COLO829 (cell line): ENCODE results near the gene SERPINA1.
"Not testable (repeated sequence)": the region's sequence is repeated elsewhere in the genome, so short reads cannot be mapped to it uniquely, and the experiment has no call there.

ENCODE experiments used
- DNase-seq: peaks from one replicate; pipeline ENCODE4 v3.0.0; 2012; ENCODE audit warnings: low spot score

Gene SERPINA1

DNA sequence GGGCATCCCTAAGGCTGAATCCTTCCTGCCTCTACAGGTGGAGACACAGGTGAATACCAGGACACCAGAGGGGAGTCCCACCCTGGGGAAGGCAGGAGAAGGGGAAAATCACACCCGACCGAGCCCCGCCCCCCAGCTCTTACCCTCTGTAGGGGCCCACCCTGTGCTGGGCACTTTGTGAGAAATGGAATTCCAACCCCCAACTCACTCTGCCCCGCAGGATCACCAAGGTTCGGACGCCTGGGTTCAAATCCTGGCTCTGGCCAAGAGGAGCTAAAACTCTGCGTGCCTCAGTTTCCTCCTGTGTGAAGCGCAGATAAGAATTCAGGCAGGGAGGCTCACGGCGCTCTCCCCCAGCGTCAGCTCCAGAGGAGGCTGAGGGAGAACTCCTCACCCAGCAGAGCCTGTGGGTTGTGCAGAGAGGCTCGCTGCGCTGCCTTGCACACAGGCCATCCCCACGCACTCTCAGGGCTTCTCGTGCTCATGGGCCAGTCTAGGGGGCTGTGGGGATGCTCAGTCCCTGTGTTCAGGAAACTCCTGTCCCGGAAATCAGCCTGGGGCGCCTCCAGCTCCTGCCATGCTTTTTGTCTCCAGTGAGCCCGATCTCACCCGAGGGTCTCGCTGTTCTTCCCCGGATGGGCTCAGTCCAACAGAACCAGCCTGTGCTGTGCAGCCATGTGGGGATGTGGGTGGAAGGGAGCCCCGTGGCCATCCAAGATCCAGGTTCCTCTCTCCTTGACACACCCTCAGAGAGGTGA lies 18.5 kb downstream of the SERPINA1 start:
- DNase-seq = not testable (repeated sequence)

DNA sequence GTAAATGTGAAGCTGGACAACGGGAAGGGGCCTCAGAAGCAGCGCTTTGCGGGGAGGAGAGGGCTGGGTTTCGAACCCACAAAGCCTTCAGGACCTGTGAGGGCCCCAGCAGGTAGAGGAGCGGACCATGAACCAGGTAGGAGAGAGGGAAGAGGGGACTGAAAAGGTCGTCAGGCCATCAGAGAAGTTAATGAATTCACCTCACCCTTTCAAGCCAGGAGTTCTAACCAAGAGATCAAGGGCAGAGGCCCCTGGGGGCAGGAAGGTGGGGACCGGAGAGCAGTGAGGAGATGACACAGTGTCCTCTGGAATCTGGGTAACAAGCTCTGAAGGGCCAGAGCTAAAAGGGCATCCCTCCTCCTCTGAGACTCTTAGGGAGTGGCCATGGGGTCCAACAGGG lies 19.4 kb downstream of the SERPINA1 start:
- DNase-seq = no peak

DNA sequence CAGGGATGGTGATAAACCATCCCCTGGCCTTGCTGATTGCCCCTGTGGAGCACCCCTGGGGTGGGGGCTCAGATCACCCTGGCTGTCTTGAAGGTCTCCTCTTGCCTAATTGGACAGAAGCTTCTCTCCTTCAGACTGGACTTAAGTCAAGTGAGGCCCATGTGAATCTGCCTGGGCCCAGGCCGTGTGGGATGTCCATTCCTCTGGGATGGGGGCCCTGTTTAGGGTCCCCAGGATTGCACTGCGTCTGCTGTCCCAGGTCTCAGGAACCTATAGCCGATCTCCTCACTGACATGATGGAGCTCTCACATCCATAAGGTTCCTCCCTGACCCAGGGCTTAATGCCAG lies 20.2 kb downstream of the SERPINA1 start:
- DNase-seq = no peak

DNA sequence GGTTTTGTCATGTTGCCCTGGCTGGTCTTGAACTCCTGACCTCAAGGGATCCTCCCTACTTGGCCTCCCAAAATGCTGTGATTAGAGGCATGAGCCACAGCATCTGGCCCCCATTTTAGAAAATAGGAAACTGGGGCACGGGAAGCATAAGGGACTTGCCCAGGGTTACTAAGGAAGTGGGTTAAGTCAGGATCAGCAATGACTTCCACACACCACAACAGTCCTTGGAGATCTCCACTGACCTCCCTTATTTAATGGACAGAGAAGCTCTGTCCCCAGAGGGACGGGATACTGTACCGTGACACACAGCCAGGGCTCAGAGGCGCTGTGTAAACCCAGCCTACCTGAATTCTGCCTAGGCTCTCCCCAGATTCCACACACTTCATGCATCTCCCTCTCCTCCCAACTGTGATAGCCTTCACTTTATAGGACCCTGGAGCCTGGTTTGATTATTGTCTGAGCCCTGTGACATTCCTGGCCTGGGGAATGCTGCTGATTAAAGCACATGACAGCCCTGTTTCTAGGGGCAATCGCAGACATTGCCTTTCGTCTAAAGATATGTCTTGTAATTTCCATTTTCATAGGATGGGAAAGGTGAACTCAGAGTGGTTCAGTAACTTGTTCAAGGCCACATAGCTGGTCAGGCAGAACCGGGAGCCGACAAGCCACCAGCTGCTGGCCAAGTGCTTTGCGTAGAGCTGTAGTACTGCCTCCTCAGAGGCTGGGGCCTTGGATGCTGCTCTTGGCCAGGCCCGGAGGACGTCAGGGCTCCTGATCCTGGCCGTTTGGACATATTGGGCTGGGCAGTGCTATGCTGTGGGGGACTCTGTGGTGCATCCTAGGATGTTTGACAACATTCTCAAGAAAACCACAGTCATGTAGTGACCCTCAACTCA lies 20.8 kb downstream of the SERPINA1 start:
- no peak for DNase-seq

DNA sequence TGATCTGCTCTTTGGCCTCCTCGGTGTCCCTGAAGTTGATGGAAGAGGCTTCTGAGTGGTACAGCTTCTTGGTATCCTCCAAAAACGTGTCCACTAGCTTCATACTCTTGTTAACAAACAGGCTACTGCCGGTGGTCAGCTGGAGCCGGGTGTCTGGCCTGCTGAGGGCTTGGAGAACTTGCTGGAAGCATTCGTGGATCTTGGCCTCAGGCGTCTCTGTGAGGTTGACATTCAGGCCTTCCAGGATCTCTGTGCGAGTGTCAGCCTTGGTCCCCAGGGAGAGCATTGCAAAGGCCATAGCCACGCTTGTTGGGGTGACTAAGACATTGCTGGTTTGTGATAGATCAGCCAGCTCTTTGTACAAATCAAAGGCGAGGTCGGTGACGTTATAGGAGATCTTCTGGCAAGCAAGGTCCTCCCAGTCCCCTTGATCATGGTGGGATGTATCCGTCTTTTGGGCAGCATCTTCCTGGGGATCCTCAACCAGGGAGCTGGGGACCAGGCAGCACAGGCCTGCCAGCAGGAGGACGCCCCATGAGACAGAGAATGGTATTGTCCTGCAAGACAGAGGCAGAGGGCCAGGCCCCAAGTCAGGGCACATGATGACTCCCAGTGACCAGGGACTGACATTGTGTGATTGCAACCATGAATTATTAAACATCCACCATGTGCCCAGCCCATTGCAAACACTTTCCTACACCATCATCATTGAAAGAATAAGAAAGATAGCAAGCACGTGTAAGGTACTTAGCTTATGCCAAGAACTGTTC lies 22.1 kb downstream of the SERPINA1 start, which contains the start of gene SERPINA2:
TSS of gene SERPINA2 (minus strand) at position 553 of the 770 bp plus-strand sequence.
- DNase-seq = no peak

DNA sequence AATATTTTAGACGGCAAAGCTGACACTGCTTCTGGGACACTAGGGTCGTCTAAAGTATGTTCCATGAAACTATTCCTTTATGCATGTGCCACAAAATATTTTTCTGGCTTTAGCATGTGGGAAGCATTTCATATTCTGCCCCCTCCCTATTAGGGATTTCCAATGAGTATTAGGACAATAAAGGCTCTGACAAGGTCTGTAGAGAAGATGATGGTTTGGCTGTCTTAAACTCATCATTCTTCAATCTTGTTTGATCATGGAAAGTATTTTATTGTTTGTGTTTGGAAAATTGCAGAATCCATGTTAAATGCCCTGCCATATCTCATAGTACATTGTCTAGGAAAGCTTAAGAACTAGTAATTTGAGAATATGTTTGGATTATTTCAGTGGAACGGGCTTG lies 22.8 kb downstream of the SERPINA1 start:
- no peak for DNase-seq

DNA sequence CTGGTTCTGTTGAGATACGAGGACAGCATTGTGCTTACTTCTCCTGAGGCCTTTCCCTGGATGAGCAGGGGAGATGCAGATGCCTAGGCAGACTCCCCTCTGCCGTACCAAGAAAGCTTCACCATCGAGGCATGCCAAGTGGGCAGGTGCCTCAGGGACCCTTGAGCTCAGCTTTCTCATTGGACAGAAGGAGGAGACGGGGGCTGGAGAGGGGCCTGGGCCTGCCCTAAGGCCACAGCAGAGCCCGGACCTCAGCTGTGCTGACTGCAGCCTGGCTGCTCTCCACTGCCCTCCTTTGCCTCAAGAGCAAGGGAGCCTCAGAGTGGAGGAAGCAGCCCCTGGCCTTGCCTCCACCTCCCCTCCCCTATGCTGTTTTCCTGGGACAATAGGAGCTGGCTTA lies 23.4 kb downstream of the SERPINA1 start:
- DNase-seq = no peak

DNA sequence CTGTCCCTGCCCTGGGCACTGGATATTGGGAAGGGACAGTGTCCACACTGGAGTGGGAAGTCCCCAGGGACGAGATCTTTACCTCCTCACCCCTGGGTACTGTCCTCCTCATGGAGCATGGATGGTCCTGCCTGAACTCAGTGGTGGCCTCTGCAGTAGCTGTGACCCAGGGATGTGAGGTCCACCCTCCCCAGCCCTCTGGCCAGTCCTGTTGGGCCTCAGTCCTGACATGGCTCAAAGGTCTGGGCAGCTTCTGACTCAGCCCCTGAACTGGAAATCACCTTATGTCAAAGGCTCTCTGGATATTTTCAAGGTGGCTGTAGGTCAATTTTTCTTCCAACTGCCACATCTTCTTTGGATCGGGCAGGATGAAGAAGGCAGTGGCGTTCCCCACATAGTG lies 24.4 kb downstream of the SERPINA1 start:
- DNase-seq = no peak

DNA sequence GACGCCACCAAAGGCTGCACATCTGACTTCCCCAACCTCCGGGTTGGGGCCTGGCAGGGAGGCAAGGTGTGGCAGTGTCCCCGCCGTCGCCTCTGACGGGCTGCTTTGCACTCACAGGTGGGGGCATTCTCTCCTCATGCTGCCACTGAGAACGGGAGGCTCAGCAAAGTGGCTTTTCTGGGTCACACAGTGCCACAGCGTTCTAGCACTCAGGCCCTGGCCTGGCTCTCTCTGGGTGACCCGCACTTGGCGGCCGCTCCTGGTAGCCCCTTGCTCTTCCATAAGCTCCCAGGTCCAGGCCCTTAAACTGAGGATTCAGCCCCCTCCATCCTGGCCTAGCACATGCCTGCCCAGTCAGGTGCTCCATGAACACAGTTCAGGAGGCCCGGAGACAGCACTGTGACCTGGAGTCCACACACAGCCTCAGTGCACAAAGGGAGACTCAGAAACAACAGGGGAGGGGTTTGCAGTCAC lies 25.2 kb downstream of the SERPINA1 start:
- DNase-seq = no peak

DNA sequence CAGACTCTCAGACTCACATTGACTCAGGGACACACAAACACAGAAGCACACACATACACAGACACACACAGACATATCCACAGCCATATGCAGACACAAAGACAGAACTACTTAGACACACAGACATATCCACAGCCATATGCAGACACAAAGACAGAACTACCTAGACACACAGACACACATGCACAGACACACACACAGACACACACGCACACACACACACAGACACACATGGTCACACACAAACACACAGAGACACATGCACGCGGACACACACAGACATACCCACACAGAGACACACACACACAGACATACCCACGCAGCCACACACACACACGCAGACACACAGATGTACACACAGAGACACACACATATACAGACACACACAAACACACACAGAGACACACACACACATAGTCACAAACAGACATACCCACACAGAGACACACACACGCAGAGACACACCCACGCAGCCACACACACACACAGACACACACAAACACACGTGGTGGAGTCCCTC lies 25.7 kb downstream of the SERPINA1 start:
- DNase-seq = no peak

DNA sequence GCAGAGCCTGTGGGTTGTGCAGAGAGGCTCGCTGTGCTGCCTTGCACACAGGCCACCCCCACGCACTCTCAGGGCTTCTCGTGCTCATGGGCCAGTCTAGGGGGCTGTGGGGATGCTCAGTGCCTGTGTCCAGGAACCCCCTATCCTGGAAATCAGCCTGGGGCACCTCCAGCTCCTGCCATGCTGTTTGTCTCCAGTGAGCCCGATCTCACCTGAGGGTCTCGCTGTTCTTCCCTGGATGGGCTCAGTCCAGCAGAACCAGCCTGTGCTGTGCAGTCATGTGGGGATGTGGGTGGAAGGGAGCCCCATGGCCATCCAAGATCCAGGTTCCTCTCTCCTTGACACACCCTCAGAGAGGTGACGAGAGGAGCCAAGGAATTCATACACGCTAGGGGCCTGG lies 26.7 kb downstream of the SERPINA1 start:
- DNase-seq = no peak

DNA sequence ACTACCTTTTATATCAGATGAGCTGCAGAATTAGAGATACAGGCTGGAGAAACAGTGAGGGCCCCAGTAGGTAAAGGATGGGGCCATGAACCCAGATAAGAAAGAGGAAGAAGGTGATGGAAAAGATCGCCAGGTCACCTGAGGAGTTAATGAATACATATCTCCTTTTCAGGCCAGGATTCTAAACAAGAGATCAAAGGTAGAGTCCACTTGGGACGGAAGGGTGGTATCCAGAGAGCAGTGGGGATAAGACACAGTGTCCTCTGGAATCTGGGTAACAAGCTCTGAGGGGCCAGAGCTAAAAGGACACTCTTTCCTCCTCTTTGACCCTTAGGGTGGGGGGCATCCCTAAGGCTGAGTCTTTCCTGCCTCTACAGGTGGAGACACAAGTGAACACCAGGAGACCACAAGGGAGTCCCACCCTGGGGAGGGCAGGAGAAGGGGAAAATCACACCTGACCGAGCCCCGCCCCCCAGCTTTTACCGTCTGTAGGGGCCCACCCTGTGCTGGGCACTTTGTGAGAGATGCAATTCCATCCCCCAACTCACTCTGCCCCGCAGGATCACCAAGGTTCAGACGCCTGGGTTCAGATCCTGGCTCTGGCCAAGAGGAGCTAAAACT lies 27.3 kb downstream of the SERPINA1 start:
- DNase-seq = no peak

DNA sequence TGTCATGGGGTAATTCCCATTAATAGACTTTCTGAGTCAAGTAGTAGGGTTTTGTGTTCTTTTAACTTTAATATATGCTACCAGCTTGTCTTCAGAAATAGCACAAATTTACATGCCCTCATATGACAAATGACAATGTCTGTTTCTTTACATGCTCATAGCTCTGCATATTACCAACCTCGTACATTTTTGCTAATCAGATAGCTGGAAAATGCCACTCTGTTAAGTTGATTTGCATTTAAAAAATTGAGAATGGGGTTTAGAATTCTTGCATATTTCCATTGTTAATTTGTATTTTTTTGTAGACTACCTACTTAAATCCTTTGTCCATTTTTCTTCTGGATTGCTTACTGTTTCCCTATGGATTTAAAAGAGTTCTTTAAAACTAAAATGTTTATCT lies 31.2 kb downstream of the SERPINA1 start:
- DNase-seq = no peak

DNA sequence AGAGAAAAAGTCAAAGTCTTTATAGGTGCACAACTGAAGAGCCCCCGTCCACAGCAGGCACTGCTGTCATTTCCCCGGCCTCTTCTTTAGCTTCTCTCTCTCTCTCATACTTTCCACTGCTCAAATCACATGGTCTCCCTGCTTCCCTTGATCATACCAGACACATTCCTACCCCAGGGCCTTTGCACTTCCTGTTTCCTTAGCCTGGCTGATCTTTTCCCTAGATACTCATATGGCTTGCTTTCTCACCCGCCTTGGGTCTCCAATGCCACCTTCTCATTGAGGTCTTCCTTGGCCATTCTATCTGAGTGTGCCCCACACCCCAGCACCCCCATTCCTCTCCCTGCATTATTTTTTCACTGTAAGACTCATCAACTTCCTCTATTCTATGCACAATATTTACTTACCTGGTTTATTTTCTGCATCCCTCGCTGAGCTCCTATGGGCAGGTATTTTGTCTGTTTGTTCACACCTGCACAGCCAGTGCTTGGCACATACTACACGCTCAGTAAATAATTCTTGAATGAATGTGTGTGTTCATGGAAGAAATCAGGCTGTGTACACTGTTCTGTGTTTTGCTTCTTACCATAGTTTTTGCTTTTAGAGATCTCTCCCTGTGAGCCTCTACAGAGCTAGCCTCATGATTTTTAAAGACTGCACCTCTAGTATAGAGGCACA lies 31.9 kb downstream of the SERPINA1 start:
- DNase-seq = no peak

DNA sequence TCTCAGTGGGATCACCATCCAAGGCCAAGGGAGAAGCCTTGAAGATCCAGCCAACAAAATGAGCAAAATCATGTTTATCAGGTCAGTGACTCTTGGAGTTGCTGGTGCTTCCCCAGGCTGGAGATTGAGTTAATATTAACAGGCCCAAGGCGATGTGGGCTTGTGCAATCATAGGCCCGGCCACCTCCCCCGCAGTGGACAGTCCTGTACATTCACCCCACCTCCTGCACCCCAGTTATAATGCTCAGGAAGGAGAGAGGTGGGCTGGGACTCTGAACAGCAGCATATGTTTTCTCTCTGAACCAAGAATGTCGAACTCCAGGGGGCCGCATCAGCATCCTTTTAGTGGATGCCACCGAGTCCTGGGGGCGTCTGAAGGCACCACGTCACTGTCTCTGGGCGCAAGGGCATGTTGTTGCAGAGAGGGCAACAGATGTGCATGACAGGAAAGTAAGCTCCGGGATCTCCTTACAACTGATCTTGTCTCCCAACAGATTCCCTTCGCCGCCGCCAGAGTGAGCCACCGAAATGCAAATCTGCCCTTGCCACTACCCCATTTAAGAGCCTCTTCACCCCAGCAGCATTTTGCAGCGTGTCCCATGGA lies 33.1 kb downstream of the SERPINA1 start:
- DNase-seq = no peak

DNA sequence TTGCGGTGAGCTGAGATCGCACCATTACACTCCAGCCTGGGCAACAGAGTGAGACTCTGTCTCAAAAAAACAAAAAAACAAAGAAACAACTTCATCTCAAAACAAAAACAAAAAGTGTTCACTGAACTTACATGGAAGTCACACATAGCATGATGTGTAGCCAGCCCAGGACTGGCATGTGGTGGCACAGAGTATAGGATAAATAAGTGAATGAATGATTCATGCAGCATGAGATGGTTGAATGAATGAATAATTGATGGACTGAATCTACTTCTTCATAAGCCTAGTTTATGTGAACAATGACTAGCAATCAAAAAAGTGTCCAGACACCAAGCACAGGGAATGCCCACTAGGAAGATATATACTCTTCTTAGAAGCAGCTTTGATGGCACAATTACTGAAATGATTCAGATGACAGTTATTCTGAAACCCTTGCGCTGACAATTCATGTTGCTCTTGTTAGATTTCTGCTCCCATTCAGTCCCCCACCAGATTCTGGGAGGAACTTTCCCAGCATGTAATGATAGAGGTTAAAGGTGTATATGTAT lies 33.7 kb downstream of the SERPINA1 start:
- DNase-seq = no peak

DNA sequence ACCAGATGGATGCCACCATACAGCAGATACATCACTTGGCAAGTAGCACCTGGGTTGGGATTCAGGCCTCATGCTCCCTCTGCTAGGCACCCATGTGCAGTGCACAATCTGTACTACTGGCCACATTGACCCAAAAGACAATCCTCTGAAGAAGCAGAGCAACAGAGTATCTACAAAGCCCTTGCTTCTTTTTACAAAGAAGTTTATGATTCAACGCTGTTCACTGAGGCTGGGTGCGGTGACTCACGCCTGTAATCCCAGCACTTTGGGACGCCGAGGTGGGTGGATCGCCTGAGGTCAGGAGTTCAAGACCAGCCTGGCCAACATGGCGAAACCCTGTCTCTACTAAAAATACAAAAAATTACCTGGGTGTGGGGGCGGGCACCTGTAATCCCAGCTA lies 34.2 kb downstream of the SERPINA1 start:
- DNase-seq = not testable (repeated sequence)

DNA sequence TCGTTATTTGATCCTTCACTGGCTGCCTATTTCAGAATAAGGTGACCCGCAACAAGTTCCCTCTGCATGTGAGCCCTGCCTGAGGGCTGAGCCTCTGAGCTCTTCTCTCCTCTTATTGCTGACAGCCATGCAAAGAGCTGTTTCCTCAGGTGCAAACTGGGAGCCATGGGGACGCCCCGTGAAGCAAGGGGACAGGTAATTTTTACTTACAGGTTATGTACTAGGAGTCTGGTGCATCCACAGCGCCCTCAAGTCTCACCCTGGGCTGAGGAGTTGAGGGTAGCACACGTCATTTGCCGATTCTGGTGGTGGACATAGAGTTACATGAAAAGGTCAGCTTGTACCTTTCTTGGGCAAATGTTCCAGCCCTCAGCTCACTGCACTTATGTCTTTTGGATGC lies 39.1 kb downstream of the SERPINA1 start:
- DNase-seq = no peak

DNA sequence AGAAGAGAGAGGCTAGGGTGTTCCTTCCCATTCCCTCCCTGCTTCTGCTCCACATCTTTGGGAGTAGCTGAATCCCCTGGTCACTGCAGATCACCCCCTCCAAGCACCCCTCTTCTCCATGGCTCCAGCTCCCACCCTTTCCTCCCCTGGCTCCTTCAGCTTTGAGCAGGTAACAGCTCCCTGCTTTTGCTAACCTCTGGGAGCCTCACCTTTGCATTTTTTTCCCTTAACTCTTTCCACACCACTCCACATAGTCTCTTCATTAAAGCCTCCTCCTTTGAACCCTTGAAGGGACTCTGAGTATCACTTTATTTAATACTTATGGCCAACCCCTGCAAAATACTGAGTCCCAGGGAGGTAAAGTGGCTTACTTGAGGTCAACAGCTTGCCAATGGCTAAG lies 39.6 kb downstream of the SERPINA1 start:
- no peak for DNase-seq

DNA sequence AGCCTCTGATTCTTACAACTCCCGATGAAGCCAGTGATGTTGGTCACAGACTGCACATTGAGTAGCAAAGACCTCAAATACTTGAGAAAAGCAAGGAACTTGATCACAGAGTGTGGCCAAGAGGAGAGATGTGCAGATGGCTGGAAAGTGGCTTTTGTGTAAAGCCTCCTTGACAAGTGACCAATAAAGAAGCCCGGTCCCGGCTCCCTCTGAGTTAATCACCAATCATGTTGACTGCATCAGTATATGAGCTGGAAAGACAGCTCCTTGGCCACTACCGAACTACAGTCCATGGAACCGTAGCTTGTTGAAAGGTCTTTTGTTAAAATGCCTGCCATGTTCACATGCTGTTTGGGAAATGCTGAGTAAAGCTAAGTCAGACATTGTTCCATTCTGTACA lies 41.6 kb downstream of the SERPINA1 start:
- no peak for DNase-seq
